Measurements from ENCODE around the gene TUBB. TPM values are rescaled to one million over a fixed set of nuclear protein-coding genes. Genes with fewer than 3 reads are reported as not detected.

Gene TUBB
- total RNA-seq, 1 donor from 2014 or later: 2,264 TPM

DNA sequence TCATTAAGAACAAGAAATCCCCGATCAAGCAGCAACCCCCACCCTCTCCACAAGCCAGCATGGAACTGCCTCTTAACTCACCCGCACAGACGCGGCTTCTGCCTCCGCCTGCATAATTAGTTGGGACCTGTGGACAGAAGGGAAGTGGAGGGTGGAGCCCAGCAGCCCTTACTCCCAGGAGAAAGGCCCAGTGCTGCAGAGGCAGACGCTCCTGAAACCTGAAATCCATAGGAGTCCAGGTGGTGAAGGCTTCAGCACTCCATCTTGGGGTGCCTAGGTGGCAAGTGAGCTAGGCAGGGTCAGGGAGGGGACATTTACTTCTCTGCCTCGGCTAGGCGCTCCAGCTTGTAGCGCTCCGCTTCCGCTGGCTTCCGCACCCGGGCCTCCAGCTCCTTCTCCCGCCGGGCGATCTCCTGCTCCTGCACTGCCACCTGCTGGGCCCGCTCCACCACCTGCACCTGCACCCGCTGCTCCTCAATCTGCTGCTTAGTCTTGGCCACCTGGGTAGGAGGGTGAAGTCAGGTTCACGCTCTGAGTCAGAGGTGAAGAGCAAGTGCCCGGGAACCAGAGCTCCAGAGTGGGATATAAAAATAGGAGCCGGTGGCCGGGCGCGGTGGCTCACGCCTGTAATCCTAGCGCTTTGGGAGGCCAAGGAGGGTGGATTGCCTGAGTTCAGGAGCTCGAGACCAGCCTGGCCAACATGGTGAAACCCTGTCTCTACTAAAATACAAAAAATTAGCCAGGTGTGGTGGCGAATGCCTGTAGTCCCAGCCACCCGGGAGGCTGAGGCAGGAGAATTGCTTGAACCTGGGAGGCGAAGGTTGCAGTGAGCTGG is 10.7 kb downstream of the TUBB start:
- H3K4me1 Mint-ChIP-seq (ENCODE audit: low read depth, unreplicated experiment): peaks cover 17% of the 10 kb centered on the region
- peak overlapping the region; percentile 97 for H3K27ac Mint-ChIP-seq (ENCODE audit: unreplicated experiment)
- peaks cover 12% of the 10 kb centered on the region for H3K27me3 Mint-ChIP-seq (ENCODE audit: unreplicated experiment)
- H3K4me3 Mint-ChIP-seq (ENCODE audit: unreplicated experiment): peak overlapping the region; percentile 82
- peak; percentile 61 for TF ChIP-seq CTCF (IDR thresholded peaks at IDR 0.05; ENCODE audit: partially characterized antibody, unreplicated experiment)
- H3K9me3 Mint-ChIP-seq (ENCODE audit: unreplicated experiment): peaks cover 12% of the 10 kb centered on the region
- peak; percentile 85 for DNase-seq
- H3K36me3 Mint-ChIP-seq (ENCODE audit: unreplicated experiment): no peaks in the 10 kb centered on the region

- peak overlapping the region; percentile 79 for H3K4me3 Mint-ChIP-seq (ENCODE audit: unreplicated experiment)
- peaks cover 17% of the 10 kb centered on the region for H3K4me1 Mint-ChIP-seq (ENCODE audit: low read depth, unreplicated experiment)
- no peak for TF ChIP-seq CTCF (IDR thresholded peaks at IDR 0.05; ENCODE audit: partially characterized antibody, unreplicated experiment)
- peaks cover 12% of the 10 kb centered on the region for H3K27me3 Mint-ChIP-seq (ENCODE audit: unreplicated experiment)
- H3K9me3 Mint-ChIP-seq (ENCODE audit: unreplicated experiment): peaks cover 15% of the 10 kb centered on the region
- peak overlapping the region; percentile 75 for H3K27ac Mint-ChIP-seq (ENCODE audit: unreplicated experiment)
- H3K36me3 Mint-ChIP-seq (ENCODE audit: unreplicated experiment): peaks cover 4% of the 10 kb centered on the region
- no peak for DNase-seq
Measured at GRCh38 chr6:30732237-30732943, 12.2 kb downstream of the TUBB start.

DNA sequence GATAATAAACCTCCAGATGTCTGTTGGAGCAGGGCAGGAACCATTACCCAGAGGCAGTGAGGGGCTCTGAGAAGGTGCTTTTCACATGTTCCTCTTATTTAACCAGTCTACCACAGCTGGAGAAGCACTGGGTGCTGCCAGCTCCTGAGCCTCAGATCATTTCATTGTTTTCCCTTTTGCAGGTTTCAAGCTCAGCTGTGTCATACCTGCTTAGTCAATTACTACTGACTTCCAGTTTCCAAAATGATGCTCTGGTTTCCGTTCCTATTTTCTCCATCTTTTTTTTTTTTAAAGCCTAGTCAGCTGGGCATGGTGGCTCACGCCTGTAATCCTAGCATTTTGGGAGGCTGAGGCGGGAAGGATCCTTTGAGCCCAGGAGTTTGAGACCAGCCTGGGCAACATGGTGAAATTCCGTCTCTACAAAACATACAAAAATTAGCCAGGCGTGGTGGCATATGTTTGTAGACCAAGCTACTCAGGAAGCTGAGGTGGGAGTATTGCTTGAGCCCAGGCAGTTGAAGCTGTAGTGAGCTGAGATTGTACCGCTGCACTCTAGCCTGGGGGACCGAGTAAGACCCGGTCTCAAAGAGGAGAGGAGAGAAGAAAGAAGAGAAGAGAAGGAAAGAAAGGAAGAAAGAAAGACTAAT is 15.6 kb downstream of the TUBB start:
- Mint-ChIP-seq H3K27me3 (ENCODE audit: unreplicated experiment) (peaks cover 4% of the 10 kb centered on the region), H3K36me3 (ENCODE audit: unreplicated experiment) (peaks cover 8% of the 10 kb centered on the region), H3K4me3 (ENCODE audit: unreplicated experiment) (peak overlapping the region; percentile 8), H3K4me1 (ENCODE audit: low read depth, unreplicated experiment) (peaks cover 6% of the 10 kb centered on the region), H3K9me3 (ENCODE audit: unreplicated experiment) (peaks cover 7% of the 10 kb centered on the region), H3K27ac (ENCODE audit: unreplicated experiment) (no peak overlapping the region)
- TF ChIP-seq CTCF (IDR thresholded peaks at IDR 0.05; ENCODE audit: partially characterized antibody, unreplicated experiment): no peak
- no peak for DNase-seq

GRCh38 chr6:30738532-30738931 is 18.4 kb downstream of the TUBB start:
- H3K27me3 Mint-ChIP-seq (ENCODE audit: unreplicated experiment): peaks cover 13% of the 10 kb centered on the region
- peaks cover 9% of the 10 kb centered on the region for H3K9me3 Mint-ChIP-seq (ENCODE audit: unreplicated experiment)
- H3K36me3 Mint-ChIP-seq (ENCODE audit: unreplicated experiment): peaks cover 8% of the 10 kb centered on the region
- H3K27ac Mint-ChIP-seq (ENCODE audit: unreplicated experiment): no peak overlapping the region
- H3K4me3 Mint-ChIP-seq (ENCODE audit: unreplicated experiment): no peak overlapping the region
- DNase-seq: no peak
- H3K4me1 Mint-ChIP-seq (ENCODE audit: low read depth, unreplicated experiment): peaks cover 13% of the 10 kb centered on the region
- TF ChIP-seq CTCF (IDR thresholded peaks at IDR 0.05; ENCODE audit: partially characterized antibody, unreplicated experiment): no peak

All from glutamatergic neuron (in vitro differentiated cells).